HuH-7.5 (cell line): ENCODE results near the gene CATSPERZ.
"Not testable (repeated sequence)": the region's sequence is repeated elsewhere in the genome, so short reads cannot be mapped to it uniquely, and the experiment has no call there.

Experiments used
- DNase-seq: peaks from one replicate; pipeline ENCODE4 v3.0.0; 2011; ENCODE audit warnings: low spot score

Gene CATSPERZ

DNA sequence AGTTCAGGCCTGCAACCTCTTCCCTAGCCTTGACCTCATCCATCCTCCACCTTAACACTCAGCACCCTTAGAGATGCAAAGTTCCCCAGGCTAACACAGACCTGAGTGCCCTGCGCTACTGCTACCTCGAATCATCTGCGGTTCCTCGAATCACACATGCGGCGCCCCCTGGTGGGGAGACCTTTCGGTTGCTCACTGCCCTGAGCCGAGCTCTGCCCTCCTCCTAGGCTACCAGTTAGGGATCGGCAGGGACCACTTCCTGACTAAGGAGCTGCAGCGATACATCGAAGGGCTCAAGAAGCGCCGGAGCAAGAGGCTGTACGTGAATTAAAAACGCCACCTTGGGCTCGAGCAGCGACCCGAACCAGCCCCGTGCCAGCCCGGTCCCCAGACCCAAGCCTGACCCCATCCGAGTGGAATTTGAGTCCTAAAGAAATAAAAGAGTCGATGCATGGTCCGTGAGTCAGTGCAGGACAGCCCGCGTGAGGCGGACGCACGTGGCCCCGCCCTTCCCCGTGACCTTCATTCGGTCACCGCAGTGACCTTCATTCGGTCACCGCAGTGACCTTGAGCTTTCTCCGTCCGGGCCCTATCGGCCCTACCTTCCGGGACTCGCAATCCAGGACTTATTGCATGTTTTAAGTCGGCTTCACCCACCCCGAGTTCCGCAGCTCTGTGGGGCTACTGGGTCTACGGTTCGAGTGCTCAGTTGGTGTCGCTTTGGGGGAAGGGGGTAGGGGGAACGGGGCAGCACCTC is 4.3 kb downstream of the CATSPERZ start:
- DNase-seq: peak; percentile 89

DNA sequence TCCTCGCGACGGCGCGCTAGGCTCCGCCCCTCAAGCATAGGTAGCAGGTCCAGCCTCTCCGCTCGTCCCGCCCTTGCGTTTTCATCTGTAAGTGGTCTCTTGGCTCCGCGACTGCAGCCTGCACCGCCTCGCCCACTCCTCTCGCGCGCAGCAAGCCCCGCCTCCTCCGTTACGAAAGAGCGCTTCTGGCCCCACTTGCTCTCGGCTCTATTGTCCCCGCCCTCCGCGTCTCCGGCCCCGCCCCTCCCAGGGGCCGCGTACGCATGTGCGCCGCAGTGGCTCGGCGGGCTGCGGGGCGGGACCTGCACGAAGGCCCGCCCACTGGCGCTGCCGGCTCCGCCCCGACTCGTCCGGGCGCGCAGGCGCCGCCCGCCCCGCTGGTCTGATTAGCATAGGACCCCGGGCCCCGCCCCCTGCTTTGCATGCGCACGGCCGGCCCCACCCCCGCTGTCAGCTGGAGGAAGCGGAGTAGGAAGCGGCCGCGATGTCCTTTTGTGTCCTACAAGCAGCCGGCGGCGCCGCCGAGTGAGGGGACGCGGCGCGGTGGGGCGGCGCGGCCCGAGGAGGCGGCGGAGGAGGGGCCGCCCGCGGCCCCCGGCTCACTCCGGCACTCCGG is 5.0 kb downstream of the CATSPERZ start, which contains the start of gene ESRRA:
Gene ESRRA (plus strand): TSS at position 450 of the 616 bp plus-strand sequence. CDS start 1,656 bp downstream, outside the sequence.
- peak; percentile 91 for DNase-seq

- DNase-seq: peak; percentile 52
Observed at GRCh38 chr11:64305691-64306562, 5.8 kb downstream of the CATSPERZ start.

GRCh38 chr11:64306563-64306875 is 6.4 kb downstream of the CATSPERZ start:
- no peak for DNase-seq

DNA sequence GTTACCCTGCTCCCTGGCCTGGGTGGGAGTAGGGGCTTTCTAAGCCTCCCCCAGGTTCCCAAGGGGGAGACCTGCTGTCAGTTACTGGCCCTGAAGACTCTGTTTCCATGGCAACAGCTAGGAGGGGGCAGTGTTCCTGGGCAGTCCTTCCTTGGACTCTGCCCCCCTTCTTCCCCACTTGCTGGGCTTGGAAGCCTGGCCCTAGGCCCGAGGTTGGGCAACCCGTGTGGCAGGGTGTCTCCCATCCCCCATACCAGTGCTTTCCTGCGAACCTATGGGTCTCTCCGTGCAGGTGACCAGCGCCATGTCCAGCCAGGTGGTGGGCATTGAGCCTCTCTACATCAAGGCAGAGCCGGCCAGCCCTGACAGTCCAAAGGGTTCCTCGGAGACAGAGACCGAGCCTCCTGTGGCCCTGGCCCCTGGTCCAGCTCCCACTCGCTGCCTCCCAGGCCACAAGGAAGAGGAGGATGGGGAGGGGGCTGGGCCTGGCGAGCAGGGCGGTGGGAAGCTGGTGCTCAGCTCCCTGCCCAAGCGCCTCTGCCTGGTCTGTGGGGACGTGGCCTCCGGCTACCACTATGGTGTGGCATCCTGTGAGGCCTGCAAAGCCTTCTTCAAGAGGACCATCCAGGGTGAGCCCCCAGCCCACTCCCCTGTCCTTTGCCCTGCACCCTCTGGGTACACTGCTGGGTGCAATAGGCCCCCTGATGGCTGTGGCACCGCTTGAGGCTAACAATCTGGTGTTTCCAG is 6.9 kb downstream of the CATSPERZ start:
- DNase-seq: no peak

DNA sequence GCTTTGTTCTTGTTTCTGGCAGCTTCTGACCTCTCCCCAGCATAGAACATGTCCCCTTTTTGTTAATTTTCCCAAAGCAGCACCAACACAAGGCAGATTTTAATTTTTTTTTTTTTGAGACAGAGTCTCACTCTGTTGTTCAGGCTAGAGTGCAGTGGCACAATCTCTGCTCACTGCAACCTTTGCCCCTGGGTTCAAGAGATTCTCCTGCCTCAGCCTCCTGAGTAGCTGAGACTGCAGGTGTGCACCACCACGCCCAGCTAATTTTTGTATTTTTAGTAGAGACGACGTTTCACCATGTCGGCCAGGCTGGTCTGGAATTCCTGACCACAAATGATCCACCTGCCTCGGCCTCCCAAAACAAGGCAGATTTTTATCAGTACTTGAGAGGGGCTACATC is 7.6 kb downstream of the CATSPERZ start:
- DNase-seq: not testable (repeated sequence)

DNA sequence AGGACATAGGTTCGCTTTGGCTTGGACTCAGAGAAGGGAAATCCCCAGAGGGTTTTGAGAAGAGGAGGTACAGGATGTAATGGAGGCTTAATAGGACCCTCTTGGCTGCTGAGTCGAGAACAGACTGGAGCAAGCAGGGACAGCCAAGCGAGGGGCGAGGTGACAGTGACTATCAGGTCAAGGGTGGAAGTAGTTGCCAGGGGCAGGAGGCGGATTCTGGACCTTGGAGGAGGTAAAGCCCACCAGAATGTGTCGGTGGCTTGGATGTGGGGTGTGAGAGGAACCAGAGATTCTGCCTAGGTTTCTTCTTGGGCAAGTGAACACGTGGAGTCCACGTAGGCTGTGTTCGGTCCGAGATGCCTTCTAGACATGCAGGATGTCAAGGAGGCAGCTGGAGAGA is 12.8 kb downstream of the CATSPERZ start:
- DNase-seq: no peak

GRCh38 chr11:64313491-64314145 is 13.5 kb downstream of the CATSPERZ start:
- DNase-seq: no peak

DNA sequence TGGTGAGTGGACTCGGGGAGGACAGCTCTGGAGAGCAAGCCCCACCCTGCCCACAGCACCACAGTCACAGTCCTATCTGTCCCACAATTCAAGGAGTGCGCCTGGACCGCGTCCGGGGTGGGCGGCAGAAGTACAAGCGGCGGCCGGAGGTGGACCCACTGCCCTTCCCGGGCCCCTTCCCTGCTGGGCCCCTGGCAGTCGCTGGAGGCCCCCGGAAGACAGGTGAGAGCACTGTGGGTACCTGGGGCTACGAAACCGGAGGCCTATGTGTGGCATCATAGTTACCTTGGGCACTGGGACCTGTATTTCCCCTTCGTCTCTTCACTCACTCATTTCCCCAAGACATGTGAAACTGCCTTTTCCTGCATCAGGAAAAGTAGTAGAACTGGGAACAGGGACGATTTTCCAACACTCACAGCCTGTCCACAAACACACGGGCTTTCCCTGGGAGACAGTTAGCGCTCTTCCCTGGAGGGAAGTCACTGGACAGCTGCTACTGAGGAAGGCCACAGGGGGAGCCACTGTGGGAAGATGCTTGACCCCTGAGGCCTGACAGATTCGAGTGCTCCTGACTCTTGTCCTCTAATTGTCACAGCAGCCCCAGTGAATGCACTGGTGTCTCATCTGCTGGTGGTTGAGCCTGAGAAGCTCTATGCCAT is 14.1 kb downstream of the CATSPERZ start:
- DNase-seq: no peak

- no peak for DNase-seq
Observed at GRCh38 chr11:64314805-64315561, 14.8 kb downstream of the CATSPERZ start.

DNA sequence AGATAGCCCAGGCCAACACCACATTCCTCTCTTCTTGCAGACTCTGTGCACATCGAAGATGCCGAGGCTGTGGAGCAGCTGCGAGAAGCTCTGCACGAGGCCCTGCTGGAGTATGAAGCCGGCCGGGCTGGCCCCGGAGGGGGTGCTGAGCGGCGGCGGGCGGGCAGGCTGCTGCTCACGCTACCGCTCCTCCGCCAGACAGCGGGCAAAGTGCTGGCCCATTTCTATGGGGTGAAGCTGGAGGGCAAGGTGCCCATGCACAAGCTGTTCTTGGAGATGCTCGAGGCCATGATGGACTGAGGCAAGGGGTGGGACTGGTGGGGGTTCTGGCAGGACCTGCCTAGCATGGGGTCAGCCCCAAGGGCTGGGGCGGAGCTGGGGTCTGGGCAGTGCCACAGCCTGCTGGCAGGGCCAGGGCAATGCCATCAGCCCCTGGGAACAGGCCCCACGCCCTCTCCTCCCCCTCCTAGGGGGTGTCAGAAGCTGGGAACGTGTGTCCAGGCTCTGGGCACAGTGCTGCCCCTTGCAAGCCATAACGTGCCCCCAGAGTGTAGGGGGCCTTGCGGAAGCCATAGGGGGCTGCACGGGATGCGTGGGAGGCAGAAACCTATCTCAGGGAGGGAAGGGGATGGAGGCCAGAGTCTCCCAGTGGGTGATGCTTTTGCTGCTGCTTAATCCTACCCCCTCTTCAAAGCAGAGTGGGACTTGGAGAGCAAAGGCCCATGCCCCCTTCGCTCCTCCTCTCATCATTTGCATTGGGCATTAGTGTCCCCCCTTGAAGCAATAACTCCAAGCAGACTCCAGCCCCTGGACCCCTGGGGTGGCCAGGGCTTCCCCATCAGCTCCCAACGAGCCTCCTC is 15.7 kb downstream of the CATSPERZ start:
- not testable (repeated sequence) for DNase-seq

GRCh38 chr11:64316672-64317324 is 16.6 kb downstream of the CATSPERZ start:
- DNase-seq: no peak

DNA sequence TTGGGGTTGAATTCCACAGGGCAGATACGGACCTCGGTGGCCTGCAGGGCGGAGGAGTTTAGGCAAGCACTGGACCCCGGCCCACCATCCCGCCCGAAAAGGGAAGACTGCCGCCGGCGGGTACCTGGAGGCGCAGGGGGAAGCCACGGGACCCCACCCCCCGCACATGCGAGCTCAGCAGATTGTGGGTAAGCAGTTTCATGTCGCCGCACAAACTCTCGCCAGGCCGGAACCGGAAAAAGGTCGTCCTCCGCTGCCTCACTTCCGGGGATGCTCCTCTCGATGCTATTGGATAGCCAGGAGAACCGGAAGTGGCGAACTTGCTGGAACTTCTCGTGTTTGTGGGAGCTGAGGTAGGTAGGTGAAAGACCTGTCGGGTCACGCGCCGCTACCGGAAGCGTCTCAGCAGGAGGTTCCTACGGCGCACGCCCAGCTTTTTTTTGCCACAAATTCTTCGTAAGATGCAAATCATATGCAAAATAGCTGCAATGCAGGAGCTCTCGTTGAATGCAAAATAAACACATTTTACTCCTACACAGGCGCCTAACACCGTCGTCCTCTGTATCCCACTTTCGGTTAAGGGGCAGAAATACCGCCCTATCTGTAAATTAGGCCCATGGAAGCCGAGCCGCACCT is 17.3 kb downstream of the CATSPERZ start, which contains the start of gene TRMT112:
Gene TRMT112 (minus strand): TSS at position 235 of the 636 bp plus-strand sequence. CDS start 33 bp downstream, at position 202.
- peak; percentile 92 for DNase-seq

DNA sequence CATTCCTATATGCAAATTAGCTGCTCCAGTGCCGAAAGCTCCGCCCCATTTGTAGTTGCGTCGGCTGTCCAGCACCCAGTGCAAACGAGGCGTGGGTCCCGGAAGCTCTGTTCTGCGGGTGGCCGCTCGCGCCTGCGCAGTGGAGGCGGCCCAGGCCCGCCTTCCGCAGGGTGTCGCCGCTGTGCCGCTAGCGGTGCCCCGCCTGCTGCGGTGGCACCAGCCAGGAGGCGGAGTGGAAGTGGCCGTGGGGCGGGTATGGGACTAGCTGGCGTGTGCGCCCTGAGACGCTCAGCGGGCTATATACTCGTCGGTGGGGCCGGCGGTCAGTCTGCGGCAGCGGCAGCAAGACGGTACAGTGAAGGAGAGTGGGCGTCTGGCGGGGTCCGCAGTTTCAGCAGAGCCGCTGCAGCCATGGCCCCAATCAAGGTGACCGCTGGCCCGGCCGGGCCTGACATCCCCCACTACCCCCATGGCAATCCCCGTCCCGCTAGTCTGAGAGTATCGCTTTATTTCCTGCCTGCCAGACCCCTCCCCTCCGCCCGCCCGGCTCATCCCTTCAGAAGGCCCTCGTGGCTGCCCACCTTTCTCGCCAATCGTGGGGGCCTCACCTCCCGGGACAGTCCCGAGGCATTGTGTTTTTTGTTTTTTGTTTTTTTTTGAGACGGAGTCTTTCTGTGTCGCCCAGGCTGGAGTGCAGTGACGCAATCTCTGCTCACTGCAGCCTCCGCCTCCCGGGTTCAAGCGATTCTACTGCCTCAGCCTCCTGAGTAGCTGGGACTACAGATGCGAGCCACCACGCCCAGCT is 18.0 kb downstream of the CATSPERZ start, which contains the start of gene PRDX5:
Gene PRDX5 (plus strand): TSS at position 161 of the 805 bp plus-strand sequence. CDS start 95 bp downstream, at position 256.
- peak; percentile 89 for DNase-seq

DNA sequence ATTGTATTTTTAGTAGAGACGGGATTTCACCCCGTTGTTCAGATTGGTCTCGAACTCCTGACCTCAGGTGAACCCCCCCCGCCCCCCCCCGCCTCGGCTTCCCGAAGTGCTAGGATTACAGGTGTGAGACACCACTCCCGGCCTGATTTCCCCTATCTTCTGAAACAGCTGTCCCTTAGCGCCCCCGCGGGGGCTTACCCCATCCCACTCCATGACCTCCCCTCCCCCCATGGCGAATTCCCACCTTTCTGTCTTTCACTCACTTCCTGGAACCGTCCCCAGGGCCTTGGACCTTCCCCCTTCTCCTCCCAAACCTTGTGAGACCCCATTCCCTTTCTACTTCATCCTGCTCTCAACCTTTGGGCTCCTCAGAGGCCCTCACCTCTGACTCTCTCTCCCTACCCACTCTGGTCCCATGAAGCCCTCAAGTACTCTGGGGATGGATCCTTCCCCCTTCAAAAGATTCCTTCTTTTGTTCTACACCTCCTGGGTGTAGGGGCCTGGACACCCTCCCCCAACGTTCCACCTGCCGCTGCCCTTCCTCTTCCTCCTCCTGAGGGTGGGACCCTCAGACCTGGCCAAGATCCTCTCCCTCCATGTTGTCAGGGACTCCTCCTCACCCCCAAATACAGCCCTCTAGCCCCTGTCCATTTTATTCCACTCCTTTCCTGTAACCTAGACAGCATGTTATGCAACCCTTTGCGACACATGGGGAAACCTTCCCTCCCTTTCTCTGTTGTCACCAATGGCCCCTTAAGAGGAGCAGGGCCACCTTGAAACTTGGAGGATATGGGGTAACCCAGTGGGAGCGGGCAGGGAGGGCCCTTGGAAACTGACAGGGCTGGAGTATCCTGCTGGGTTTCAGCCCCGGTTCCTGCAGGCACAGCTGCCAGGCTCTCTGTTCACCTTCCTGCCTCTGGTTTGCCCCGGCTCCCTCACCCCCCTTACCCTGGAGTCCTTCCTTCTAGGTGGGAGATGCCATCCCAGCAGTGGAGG is 18.9 kb downstream of the CATSPERZ start:
- DNase-seq: no peak

GRCh38 chr11:64320556-64320955 is 20.4 kb downstream of the CATSPERZ start:
- no peak for DNase-seq
